Measurements from ENCODE around the gene TESPA1. TPM values are rescaled to one million over a fixed set of nuclear protein-coding genes. Genes with fewer than 3 reads are reported as not detected.
"Not testable (repeated sequence)": the region's sequence is repeated elsewhere in the genome, so short reads cannot be mapped to it uniquely, and the experiment has no call there.

Gene TESPA1
- total RNA-seq, 1 donor from 2014 or later, result 5.0 TPM

- Histone ChIP-seq H3K36me3 (no peaks in the 10 kb centered on the region), H3K4me1 (no peaks in the 10 kb centered on the region), H3K27ac (no peak overlapping the region), H3K9me3 (no peaks in the 10 kb centered on the region), H3K4me3 (no peak overlapping the region), H3K27me3 (ENCODE audit: low read depth) (no peaks in the 10 kb centered on the region)
- DNase-seq (peak; percentile 51), ATAC-seq (no peak)
- no peak for TF ChIP-seq CTCF (IDR thresholded peaks at IDR 0.05)
- intact Hi-C loops (cut with DNase I), result no loop called here
These were observed 39.5 kb downstream of the TESPA1 start for GRCh38 chr12:54945082-54945481.

GRCh38 chr12:54943292-54943691 is 41.3 kb downstream of the TESPA1 start:
- H3K36me3 ChIP-seq; intact Hi-C loops (cut with DNase I); H3K27me3 ChIP-seq (ENCODE audit: low read depth); H3K9me3 ChIP-seq; ATAC-seq; H3K4me3 ChIP-seq; DNase-seq; H3K4me1 ChIP-seq; H3K27ac ChIP-seq: not testable (repeated sequence)

GRCh38 chr12:54941659-54942058 is 42.9 kb downstream of the TESPA1 start:
- DNase-seq (no peak), ATAC-seq (no peak)
- Histone ChIP-seq H3K9me3 (no peaks in the 10 kb centered on the region), H3K36me3 (no peaks in the 10 kb centered on the region), H3K4me1 (no peaks in the 10 kb centered on the region), H3K4me3 (no peak overlapping the region), H3K27me3 (ENCODE audit: low read depth) (no peaks in the 10 kb centered on the region), H3K27ac (no peak overlapping the region)
- no peak for TF ChIP-seq CTCF (IDR thresholded peaks at IDR 0.05)
- intact Hi-C loops (cut with DNase I), result no loop called here

GRCh38 chr12:54940727-54941315 is 43.7 kb downstream of the TESPA1 start:
- Histone ChIP-seq H3K9me3 (no peaks in the 10 kb centered on the region), H3K4me3 (no peak overlapping the region), H3K27me3 (ENCODE audit: low read depth) (no peaks in the 10 kb centered on the region), H3K4me1 (peaks cover 5% of the 10 kb centered on the region), H3K27ac (no peak overlapping the region), H3K36me3 (no peaks in the 10 kb centered on the region)
- ATAC-seq (no peak), DNase-seq (no peak)
- intact Hi-C loops (cut with DNase I), result no loop called here
- no peak for TF ChIP-seq CTCF (IDR thresholded peaks at IDR 0.05)

- H3K36me3 ChIP-seq, result no peaks in the 10 kb centered on the region
- H3K27ac ChIP-seq, result no peak overlapping the region
- DNase-seq (no peak), ATAC-seq (no peak)
- TF ChIP-seq CTCF (IDR thresholded peaks at IDR 0.05), result no peak
- H3K4me3 ChIP-seq, result no peak overlapping the region
- H3K27me3 ChIP-seq (ENCODE audit: low read depth), result no peaks in the 10 kb centered on the region
- intact Hi-C loops (cut with DNase I), result no loop called here
- H3K9me3 ChIP-seq, result no peaks in the 10 kb centered on the region
- peaks cover 13% of the 10 kb centered on the region for H3K4me1 ChIP-seq
These were observed 46.6 kb downstream of the TESPA1 start for GRCh38 chr12:54937929-54938328.

GRCh38 chr12:54937376-54937775 is 47.2 kb downstream of the TESPA1 start:
- intact Hi-C loops (cut with DNase I), result no loop called here
- no peaks in the 10 kb centered on the region for H3K9me3 ChIP-seq
- peaks cover 13% of the 10 kb centered on the region for H3K4me1 ChIP-seq
- ATAC-seq (no peak), DNase-seq (no peak)
- no peak for TF ChIP-seq CTCF (IDR thresholded peaks at IDR 0.05)
- no peak overlapping the region for H3K4me3 ChIP-seq
- H3K27ac ChIP-seq, result no peak overlapping the region
- H3K27me3 ChIP-seq (ENCODE audit: low read depth), result no peaks in the 10 kb centered on the region
- H3K36me3 ChIP-seq, result no peaks in the 10 kb centered on the region

All from lower lobe of right lung (tissue), 2 donors.